Neural progenitor cell (in vitro differentiated cells): ENCODE results near the gene C2orf78. TPM values are rescaled to one million over a fixed set of nuclear protein-coding genes. Genes with fewer than 3 reads are reported as not detected.
"Not testable (repeated sequence)": the region's sequence is repeated elsewhere in the genome, so short reads cannot be mapped to it uniquely, and the experiment has no call there.

Source experiments
- DNase-seq: peaks from one replicate; pipeline ENCODE4 v3.0.0-alpha.2; 2016; ENCODE audit warnings: low spot score
- H2AFZ ChIP-seq: fragments of 200-600 bp; sonication (generic); replicated peaks from 2 replicates; pipeline ENCODE4 v1.6.1; 2016; ENCODE audit warnings: antibody characterized with exemption
- H3F3A ChIP-seq: fragments of 200-600 bp; sonication (generic); 2 replicates; pipeline ENCODE4 v1.6.1; 2016; ENCODE audit warnings: antibody characterized with exemption, low read depth
- H3K27ac ChIP-seq: fragments of 200-600 bp; sonication (generic); 2 replicates; pipeline ENCODE4 v1.5.1; 2016; ENCODE audit warnings: mild to moderate bottlenecking
- H3K27me3 ChIP-seq: fragments of 200-600 bp; sonication (generic); 2 replicates; pipeline ENCODE4 v1.6.1; 2016; ENCODE audit warnings: mild to moderate bottlenecking, moderate library complexity
- H3K36me3 ChIP-seq: fragments of 200-600 bp; sonication (generic); 2 replicates; pipeline ENCODE4 v1.5.1; 2016
- H3K4me1 ChIP-seq: fragments of 200-600 bp; sonication (generic); 2 replicates; pipeline ENCODE4 v1.6.1; 2016; ENCODE audit warnings: mixed run types
- H3K4me2 ChIP-seq: fragments of 200-600 bp; sonication (generic); 2 replicates; pipeline ENCODE4 v1.6.1; 2016
- H3K4me3 ChIP-seq: fragments of 200-600 bp; sonication (generic); 2 replicates; pipeline ENCODE4 v1.5.1; 2016
- H3K79me2 ChIP-seq: fragments of 200-600 bp; sonication (generic); 2 replicates; pipeline ENCODE4 v1.6.1; 2016; ENCODE audit warnings: low read depth
- H3K9ac ChIP-seq: fragments of 200-600 bp; sonication (generic); 2 replicates; pipeline ENCODE4 v1.6.1; 2016
- H3K9me3 ChIP-seq: fragments of 200-600 bp; sonication (generic); 2 replicates; pipeline ENCODE4 v1.5.1; 2016; ENCODE audit warnings: low read depth
- H4K20me1 ChIP-seq: fragments of 200-600 bp; sonication (generic); 2 replicates; pipeline ENCODE4 v1.6.1; 2016; ENCODE audit warnings: low read depth
- H3K27ac Mint-ChIP-seq: 3 replicates; pipeline ENCODE4 v1.8.0; 2021; ENCODE audit warnings: mixed read lengths
- H3K27me3 Mint-ChIP-seq: 2 replicates; pipeline ENCODE4 v1.8.0; 2022; ENCODE audit warnings: low read depth, mild to moderate bottlenecking, inconsistent platforms, moderate library complexity, mixed read lengths; ENCODE audit not compliant: insufficient read depth
- H3K36me3 Mint-ChIP-seq: 3 replicates; pipeline ENCODE4 v1.8.0; 2021; ENCODE audit warnings: mixed read lengths
- H3K4me1 Mint-ChIP-seq: 3 replicates; pipeline ENCODE4 v1.8.0; 2021; ENCODE audit warnings: mixed read lengths
- H3K4me3 Mint-ChIP-seq: 3 replicates; pipeline ENCODE4 v1.8.0; 2021; ENCODE audit warnings: mild to moderate bottlenecking, moderate library complexity, mixed read lengths
- H3K9me3 Mint-ChIP-seq: 3 replicates; pipeline ENCODE4 v1.8.0; 2020; ENCODE audit warnings: mixed read lengths
- EZH2 ChIP-seq: fragments of 200-600 bp; sonication (generic); IDR thresholded peaks from 2 replicates; pipeline ENCODE4 v1.6.1; 2017; ENCODE audit warnings: antibody characterized with exemption, mild to moderate bottlenecking, moderate library complexity
- EZH2phosphoT487 ChIP-seq: fragments of 200-600 bp; sonication (generic); IDR thresholded peaks from 2 replicates; pipeline ENCODE4 v1.6.1; 2017; ENCODE audit warnings: antibody characterized with exemption
- total RNA-seq: library from RNA; depleted of rRNA; stranded (reverse); fragments of >200 nt; gene quantifications from 2 replicates; pipeline ENCODE4 v1.2.3, GENCODE V29; 2015; ENCODE audit warnings: low replicate concordance
- TF ChIP-seq, protein P1 (sequence below): fragments of 200-600 bp; sonication (generic); IDR thresholded peaks from 2 replicates; pipeline ENCODE4 v1.5.1; 2017; ENCODE audit warnings: antibody characterized with exemption, mild to moderate bottlenecking

The C2orf78 gene
- total RNA-seq, 1 donor from 2014 or later, result 0.21 TPM

DNA sequence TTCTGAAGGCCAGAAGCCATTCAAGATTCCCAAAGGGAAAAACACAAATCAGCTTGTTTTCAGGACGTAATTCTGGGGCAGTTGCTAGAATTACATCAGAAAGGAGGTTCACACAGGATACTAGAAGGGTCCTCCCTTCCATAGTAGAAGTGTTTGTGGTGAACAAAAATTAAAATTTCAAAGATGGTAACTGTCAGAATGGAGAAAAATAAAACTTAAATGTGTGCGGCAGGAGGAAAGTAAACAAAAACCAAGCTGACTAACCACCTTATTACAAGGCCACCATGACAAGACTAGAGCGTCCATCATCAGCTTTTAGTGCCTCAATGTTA, 37.1 kb upstream of the C2orf78 start:
- H3K4me1 Mint-ChIP-seq, result no peaks in the 10 kb centered on the region
- no peak overlapping the region for H3K4me3 Mint-ChIP-seq
- H3K36me3 ChIP-seq, result no peaks in the 10 kb centered on the region
- H4K20me1 ChIP-seq, result no peaks in the 10 kb centered on the region
- no peak overlapping the region for H3K9ac ChIP-seq
- H3F3A ChIP-seq, result no peaks in the 10 kb centered on the region
- H3K9me3 ChIP-seq, result no peaks in the 10 kb centered on the region
- DNase-seq, result no peak
- H2AFZ ChIP-seq, result no peak overlapping the region
- peaks cover 2% of the 10 kb centered on the region for H3K36me3 Mint-ChIP-seq
- TF ChIP-seq EZH2 (no peak), EZH2phosphoT487 (no peak)
- TF ChIP-seq, protein P1, sequence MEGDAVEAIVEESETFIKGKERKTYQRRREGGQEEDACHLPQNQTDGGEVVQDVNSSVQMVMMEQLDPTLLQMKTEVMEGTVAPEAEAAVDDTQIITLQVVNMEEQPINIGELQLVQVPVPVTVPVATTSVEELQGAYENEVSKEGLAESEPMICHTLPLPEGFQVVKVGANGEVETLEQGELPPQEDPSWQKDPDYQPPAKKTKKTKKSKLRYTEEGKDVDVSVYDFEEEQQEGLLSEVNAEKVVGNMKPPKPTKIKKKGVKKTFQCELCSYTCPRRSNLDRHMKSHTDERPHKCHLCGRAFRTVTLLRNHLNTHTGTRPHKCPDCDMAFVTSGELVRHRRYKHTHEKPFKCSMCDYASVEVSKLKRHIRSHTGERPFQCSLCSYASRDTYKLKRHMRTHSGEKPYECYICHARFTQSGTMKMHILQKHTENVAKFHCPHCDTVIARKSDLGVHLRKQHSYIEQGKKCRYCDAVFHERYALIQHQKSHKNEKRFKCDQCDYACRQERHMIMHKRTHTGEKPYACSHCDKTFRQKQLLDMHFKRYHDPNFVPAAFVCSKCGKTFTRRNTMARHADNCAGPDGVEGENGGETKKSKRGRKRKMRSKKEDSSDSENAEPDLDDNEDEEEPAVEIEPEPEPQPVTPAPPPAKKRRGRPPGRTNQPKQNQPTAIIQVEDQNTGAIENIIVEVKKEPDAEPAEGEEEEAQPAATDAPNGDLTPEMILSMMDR, result no peak
- H3K79me2 ChIP-seq, result no peaks in the 10 kb centered on the region
- no peak overlapping the region for H3K27ac Mint-ChIP-seq
- H3K4me1 ChIP-seq, result no peaks in the 10 kb centered on the region
- no peak overlapping the region for H3K4me3 ChIP-seq
- H3K27me3 Mint-ChIP-seq, result no peaks in the 10 kb centered on the region
- H3K4me2 ChIP-seq, result no peak overlapping the region
- no peak overlapping the region for H3K27ac ChIP-seq
- H3K27me3 ChIP-seq, result peaks cover 12% of the 10 kb centered on the region
- H3K9me3 Mint-ChIP-seq, result no peaks in the 10 kb centered on the region

DNA sequence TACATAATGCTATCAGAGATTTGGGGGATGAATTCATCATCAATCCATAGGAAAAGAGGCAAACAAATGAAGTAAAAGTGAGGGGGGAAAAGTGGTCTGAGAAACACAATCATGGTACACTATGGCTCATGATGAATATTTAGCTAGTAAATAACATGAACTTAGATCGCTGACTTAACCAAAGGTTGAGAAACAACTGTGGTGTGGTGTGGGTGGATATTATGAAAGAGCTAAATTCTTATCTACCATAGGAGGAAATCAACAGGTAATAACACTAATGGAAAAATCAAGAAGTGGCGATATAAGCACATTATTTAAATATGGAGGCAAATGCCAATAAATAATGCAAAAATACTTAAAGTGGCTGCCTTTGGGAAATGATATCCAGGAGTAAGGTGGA, 34.7 kb upstream of the C2orf78 start:
- no peak overlapping the region for H3K27ac Mint-ChIP-seq
- H3K9me3 ChIP-seq, result no peaks in the 10 kb centered on the region
- no peak overlapping the region for H3K4me3 Mint-ChIP-seq
- H3K27ac ChIP-seq, result no peak overlapping the region
- no peaks in the 10 kb centered on the region for H4K20me1 ChIP-seq
- no peaks in the 10 kb centered on the region for H3K27me3 ChIP-seq
- H3K9me3 Mint-ChIP-seq, result peaks cover 4% of the 10 kb centered on the region
- no peak overlapping the region for H3K4me3 ChIP-seq
- no peak overlapping the region for H3K9ac ChIP-seq
- no peaks in the 10 kb centered on the region for H3K79me2 ChIP-seq
- no peaks in the 10 kb centered on the region for H3K4me1 Mint-ChIP-seq
- H3K4me2 ChIP-seq, result no peak overlapping the region
- no peaks in the 10 kb centered on the region for H3K4me1 ChIP-seq
- H3K36me3 ChIP-seq, result no peaks in the 10 kb centered on the region
- peaks cover 3% of the 10 kb centered on the region for H3K27me3 Mint-ChIP-seq
- H3K36me3 Mint-ChIP-seq, result peaks cover 11% of the 10 kb centered on the region
- TF ChIP-seq, protein P1, result no peak
- TF ChIP-seq EZH2 (no peak), EZH2phosphoT487 (no peak)
- H2AFZ ChIP-seq, result no peak overlapping the region
- no peak for DNase-seq
- H3F3A ChIP-seq, result no peaks in the 10 kb centered on the region

DNA sequence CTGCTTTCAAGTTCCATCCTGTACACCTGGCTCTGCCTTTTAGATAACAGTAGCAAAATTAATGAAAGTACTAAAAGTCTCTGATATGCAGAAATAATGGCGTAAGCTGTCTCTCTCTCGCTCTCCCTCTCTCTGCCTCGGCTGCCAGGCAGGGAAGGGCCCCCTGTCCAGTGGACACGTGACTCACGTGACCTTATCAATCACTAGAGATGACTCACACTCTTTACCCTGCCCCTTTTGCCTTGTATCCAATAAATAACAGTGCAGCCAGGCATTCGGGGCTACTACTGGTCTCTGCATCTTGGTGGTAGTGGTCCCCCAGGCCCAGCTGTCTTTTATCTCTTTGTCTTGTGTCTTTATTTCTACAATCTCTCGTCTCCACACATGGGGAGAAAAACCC, 29.7 kb upstream of the C2orf78 start:
- H3K27ac ChIP-seq, H3K4me1 ChIP-seq, H2AFZ ChIP-seq, H3K4me3 ChIP-seq, H3K79me2 ChIP-seq, H3K27me3 ChIP-seq, H3K9me3 ChIP-seq, DNase-seq, H3K27ac Mint-ChIP-seq, H3K4me1 Mint-ChIP-seq, H4K20me1 ChIP-seq, H3K4me2 ChIP-seq, H3K9ac ChIP-seq, H3K9me3 Mint-ChIP-seq, H3K36me3 ChIP-seq, H3F3A ChIP-seq, H3K4me3 Mint-ChIP-seq, H3K27me3 Mint-ChIP-seq: not testable (repeated sequence)
- peaks cover 32% of the 10 kb centered on the region for H3K36me3 Mint-ChIP-seq

DNA sequence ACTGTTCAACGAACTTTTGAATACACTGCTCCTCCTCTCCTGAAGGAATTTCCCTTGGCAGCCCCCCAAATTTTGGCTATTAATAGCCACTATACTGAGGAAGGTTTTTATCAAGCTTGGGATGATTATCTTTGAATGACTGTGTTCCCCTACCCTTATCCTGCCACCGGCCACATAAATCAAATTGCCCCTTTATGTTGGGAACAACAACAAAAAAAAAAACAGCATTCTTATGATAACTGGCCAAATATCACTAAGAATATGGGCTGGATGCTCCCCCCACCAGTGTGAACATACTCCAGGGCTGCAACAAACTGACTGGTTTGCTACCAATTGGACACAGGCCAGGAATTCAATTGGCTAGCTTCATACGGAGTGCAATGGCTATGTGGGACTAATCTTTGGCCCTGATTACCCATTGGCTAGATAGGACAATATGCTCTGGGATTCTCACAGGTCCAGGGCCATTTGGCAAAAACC, 24.7 kb upstream of the C2orf78 start:
- no peaks in the 10 kb centered on the region for H3K4me1 Mint-ChIP-seq
- Histone ChIP-seq H3K36me3 (peaks cover 8% of the 10 kb centered on the region), H3K9me3 (no peaks in the 10 kb centered on the region), H3K4me3 (no peak overlapping the region), H2AFZ (no peak overlapping the region), H3K79me2 (no peaks in the 10 kb centered on the region), H4K20me1 (no peaks in the 10 kb centered on the region), H3F3A (no peaks in the 10 kb centered on the region), H3K9ac (no peak overlapping the region), H3K4me2 (no peak overlapping the region), H3K4me1 (no peaks in the 10 kb centered on the region), H3K27me3 (no peaks in the 10 kb centered on the region), H3K27ac (no peak overlapping the region)
- H3K36me3 Mint-ChIP-seq, result peaks cover 26% of the 10 kb centered on the region
- peaks cover 4% of the 10 kb centered on the region for H3K9me3 Mint-ChIP-seq
- no peak for TF ChIP-seq EZH2phosphoT487
- no peak for DNase-seq
- H3K27ac Mint-ChIP-seq, result no peak overlapping the region
- H3K4me3 Mint-ChIP-seq, result no peak overlapping the region
- peaks cover under 1% of the 10 kb centered on the region for H3K27me3 Mint-ChIP-seq
